ENCODE data around the gene EHMT1. TPM values are rescaled to one million over a fixed set of nuclear protein-coding genes. Genes with fewer than 3 reads are reported as not detected.

The EHMT1 gene
- total and polyA plus RNA-seq, 9 of the 15 experiments (the other 6 are each of a cell fraction or from before 2014, with no cell fraction given): 2.2 to 76.0 (median 36.4) TPM

GRCh38 chr9:137801023-137801319, 182.2 kb downstream of the EHMT1 start (continued):
- TF ChIP-seq CHD7 (IDR thresholded peaks at IDR 0.05; ENCODE audit: low read depth, low read length) (no peak), ZNF512 (tag; IDR thresholded peaks at IDR 0.05) (no peak), EHMT2 (IDR thresholded peaks at IDR 0.05) (no peak), PTTG1 (tag; IDR thresholded peaks at IDR 0.05; ENCODE audit: low read depth) (no peak), DEAF1 (CRISPR knock-in tag; IDR thresholded peaks at IDR 0.05) (no peak)
